HL-60 (cell line): ENCODE results near the gene DAAM2.

Experiments used
- DNase-seq, 2 experiments: peaks; one replicate each; pipeline ENCODE4 v3.0.0-alpha.2; 2010 to 2020; ENCODE audit warnings: low read depth in 1 of 2, low spot score in 1 of 2
- H3K27ac ChIP-seq: fragments of 250-450 bp; sonication (Bioruptor Pico); replicated peaks from 2 replicates; pipeline ENCODE4 v1.5.1; 2020; ENCODE audit warnings: mild to moderate bottlenecking, moderate library complexity
- H3K27me3 ChIP-seq: fragments of 250-450 bp; sonication (Bioruptor Pico); 2 replicates; pipeline ENCODE4 v1.5.1; 2021; ENCODE audit warnings: mild to moderate bottlenecking, moderate library complexity; ENCODE audit not compliant: insufficient read depth, poor library complexity, severe bottlenecking
- H3K4me3 ChIP-seq: replicated peaks from 2 replicates; pipeline ENCODE4 v1.5.1; 2011; ENCODE audit warnings: mild to moderate bottlenecking, control low read depth, low read length; ENCODE audit not compliant: insufficient read depth
- GABPA ChIP-seq: IDR thresholded peaks from 2 replicates; pipeline ENCODE4 v1.6.1; 2012; ENCODE audit warnings: low read depth
- POLR2AphosphoS5 ChIP-seq: IDR thresholded peaks from 2 replicates; pipeline ENCODE4 v1.6.1; 2012; ENCODE audit warnings: low read depth
- SPI1 ChIP-seq: IDR thresholded peaks from 2 replicates; pipeline ENCODE4 v1.6.1; 2012; ENCODE audit warnings: low read depth, mild to moderate bottlenecking, borderline replicate concordance
- TF ChIP-seq, protein P1 (sequence below): IDR thresholded peaks from 2 replicates; pipeline ENCODE4 v1.6.1; 2012; ENCODE audit warnings: low read depth; ENCODE audit not compliant: insufficient replicate concordance
- TF ChIP-seq, protein P2 (sequence below): IDR thresholded peaks from one replicate; pipeline ENCODE4 v1.5.1; 2011; ENCODE audit warnings: low read length, control low read depth, inconsistent platforms; ENCODE audit not compliant: insufficient read depth

The DAAM2 gene

DNA sequence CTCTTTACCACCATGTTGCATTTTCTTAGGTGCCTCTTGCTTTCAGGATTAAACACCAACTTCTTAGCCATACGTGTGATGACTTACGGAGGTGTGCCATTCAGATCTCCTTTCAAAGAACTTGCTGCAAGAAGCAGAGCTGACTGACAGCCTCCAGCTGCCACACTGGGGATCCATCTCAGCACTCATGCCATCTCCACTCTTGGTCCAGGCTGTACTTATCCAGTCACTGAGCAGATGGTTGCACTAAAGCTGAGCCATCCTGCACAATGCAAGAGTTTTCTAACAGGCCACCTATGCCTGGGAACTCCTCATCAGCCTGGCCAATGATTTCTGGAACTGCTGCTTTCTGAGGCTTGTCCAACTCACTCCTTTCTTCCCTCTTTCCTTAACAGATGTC, 35.6 kb upstream of the DAAM2 start:
- H3K4me3 ChIP-seq = no peak overlapping the region
- no peak overlapping the region for H3K27ac ChIP-seq
- no peak for TF ChIP-seq SPI1
- TF ChIP-seq, protein P1, sequence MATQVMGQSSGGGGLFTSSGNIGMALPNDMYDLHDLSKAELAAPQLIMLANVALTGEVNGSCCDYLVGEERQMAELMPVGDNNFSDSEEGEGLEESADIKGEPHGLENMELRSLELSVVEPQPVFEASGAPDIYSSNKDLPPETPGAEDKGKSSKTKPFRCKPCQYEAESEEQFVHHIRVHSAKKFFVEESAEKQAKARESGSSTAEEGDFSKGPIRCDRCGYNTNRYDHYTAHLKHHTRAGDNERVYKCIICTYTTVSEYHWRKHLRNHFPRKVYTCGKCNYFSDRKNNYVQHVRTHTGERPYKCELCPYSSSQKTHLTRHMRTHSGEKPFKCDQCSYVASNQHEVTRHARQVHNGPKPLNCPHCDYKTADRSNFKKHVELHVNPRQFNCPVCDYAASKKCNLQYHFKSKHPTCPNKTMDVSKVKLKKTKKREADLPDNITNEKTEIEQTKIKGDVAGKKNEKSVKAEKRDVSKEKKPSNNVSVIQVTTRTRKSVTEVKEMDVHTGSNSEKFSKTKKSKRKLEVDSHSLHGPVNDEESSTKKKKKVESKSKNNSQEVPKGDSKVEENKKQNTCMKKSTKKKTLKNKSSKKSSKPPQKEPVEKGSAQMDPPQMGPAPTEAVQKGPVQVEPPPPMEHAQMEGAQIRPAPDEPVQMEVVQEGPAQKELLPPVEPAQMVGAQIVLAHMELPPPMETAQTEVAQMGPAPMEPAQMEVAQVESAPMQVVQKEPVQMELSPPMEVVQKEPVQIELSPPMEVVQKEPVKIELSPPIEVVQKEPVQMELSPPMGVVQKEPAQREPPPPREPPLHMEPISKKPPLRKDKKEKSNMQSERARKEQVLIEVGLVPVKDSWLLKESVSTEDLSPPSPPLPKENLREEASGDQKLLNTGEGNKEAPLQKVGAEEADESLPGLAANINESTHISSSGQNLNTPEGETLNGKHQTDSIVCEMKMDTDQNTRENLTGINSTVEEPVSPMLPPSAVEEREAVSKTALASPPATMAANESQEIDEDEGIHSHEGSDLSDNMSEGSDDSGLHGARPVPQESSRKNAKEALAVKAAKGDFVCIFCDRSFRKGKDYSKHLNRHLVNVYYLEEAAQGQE = no peak
- TF ChIP-seq, protein P2, sequence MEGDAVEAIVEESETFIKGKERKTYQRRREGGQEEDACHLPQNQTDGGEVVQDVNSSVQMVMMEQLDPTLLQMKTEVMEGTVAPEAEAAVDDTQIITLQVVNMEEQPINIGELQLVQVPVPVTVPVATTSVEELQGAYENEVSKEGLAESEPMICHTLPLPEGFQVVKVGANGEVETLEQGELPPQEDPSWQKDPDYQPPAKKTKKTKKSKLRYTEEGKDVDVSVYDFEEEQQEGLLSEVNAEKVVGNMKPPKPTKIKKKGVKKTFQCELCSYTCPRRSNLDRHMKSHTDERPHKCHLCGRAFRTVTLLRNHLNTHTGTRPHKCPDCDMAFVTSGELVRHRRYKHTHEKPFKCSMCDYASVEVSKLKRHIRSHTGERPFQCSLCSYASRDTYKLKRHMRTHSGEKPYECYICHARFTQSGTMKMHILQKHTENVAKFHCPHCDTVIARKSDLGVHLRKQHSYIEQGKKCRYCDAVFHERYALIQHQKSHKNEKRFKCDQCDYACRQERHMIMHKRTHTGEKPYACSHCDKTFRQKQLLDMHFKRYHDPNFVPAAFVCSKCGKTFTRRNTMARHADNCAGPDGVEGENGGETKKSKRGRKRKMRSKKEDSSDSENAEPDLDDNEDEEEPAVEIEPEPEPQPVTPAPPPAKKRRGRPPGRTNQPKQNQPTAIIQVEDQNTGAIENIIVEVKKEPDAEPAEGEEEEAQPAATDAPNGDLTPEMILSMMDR = no peak
- TF ChIP-seq POLR2AphosphoS5 = no peak
- no peak for TF ChIP-seq GABPA
- no peaks in the 10 kb centered on the region for H3K27me3 ChIP-seq
- DNase-seq = no peak

DNA sequence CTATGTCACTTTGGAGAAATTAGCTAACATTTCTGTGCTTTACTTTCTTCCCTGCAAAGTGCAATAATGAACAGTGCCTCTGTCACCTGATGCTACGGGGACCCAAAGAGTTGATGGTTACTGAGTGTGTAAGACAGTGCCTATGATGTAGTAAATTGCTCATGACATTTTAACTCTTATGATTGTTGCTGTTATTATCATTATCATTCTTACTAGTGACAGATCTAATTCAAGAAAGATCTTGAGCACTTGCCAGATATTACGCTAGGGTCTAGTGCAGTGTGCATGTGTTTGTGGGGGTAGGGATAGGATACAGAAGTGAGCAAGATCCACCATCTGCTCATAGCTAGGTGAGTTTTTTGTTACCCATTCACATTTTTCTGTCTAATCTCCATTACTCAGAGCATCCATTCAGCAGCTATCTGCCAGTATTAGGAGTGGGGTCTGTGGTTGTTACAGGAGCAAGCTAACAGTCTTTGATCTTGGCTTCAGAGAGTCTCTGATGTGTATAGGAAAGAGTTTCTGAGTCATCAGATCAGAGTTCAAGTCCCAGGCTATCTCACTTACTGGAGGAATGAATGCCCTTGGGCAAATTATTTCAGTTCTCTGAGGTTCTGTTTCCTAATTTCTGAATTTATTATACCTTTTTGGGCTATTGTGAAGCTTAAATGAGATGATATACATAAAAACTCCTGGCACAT, 33.1 kb upstream of the DAAM2 start:
- H3K27me3 ChIP-seq = no peaks in the 10 kb centered on the region
- no peak overlapping the region for H3K4me3 ChIP-seq
- H3K27ac ChIP-seq = no peak overlapping the region
- DNase-seq = no peak
- TF ChIP-seq GABPA (no peak), SPI1 (no peak), POLR2AphosphoS5 (no peak)
- TF ChIP-seq, protein P2 = no peak
- TF ChIP-seq, protein P1 = no peak

DNA sequence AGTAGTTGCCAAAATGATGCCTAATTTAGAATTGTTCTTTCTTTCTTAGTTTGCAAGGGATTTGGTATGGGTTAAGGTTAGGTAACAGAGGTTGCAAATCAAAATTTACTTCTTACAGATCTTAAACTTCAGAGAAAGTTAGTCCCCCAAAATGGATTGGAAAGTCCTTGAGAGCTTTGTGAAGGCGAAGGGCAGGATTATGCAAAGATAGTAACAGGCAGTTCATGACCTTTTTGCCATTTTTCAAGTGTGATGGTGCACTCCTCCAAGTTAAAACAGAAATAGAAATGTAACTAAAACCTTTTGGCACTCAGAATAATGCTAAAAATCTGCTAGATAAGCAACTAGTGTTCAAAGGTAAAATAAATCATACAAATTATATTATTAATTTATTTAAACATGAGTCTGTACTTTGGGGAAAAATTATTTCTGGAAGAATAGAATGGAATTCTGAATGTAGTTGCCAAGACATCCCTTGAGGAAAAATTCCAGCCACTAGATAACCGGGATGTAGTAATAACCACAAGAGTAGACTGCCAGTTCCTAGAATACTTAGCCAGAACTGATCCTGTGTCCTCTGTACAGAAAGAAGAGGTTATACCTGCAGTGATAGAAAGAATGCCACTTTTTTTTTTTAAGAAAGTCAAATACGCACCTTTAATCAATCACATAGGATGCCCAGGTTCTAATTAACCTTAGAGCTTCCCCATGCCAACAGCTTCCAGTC, 31.8 kb upstream of the DAAM2 start:
- DNase-seq = no peak
- Histone ChIP-seq H3K4me3 (no peak overlapping the region), H3K27me3 (no peaks in the 10 kb centered on the region), H3K27ac (no peak overlapping the region)
- TF ChIP-seq, protein P1 = no peak
- TF ChIP-seq GABPA (no peak), POLR2AphosphoS5 (no peak)
- TF ChIP-seq, protein P2 = no peak
